ENCODE data around the gene SLC24A3. TPM values are rescaled to one million over a fixed set of nuclear protein-coding genes. Genes with fewer than 3 reads are reported as not detected.

Gene SLC24A3
- total RNA-seq, 1 donor from 2014 or later, result not detected

DNA sequence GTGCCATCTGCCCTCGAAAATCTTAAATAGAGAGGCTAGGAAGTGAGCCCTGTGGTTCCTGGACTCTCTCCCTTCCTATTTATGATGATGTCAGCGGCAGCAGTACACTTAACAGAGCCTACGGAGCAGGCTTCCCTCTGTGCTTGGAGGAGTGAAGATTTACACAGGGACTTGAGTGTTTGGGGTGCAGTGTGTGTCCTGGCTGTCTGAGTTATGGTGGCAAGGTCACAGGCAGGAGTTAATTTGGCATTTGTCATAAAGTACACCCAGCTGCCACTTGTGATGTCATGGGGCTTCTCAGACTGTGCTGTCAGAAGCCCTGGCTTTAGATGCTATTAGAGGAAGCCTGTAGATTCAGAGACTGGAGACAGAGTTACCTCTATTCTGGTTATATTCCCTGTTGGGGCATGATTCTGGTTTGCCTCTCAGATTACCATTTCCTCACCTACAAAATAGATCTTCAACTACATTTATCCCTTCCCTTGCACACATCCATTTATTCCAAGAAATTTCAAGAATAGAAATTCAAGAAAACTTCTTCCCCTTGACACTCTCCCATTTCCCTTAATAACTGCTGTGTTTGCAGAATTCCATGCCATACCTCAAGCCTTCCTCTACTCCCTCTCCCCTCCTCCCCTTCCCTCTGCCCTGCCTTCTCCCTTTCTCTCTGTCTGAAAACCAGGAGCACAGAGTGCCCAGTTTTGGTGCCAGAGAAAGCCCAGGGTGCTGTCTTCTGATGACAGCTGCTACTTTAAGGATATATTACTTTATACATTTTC is 72.1 kb downstream of the SLC24A3 start:
- DNase-seq (ENCODE audit: low spot score), result no peak
- H3K27me3 Mint-ChIP-seq (ENCODE audit: low read depth), result no peaks in the 10 kb centered on the region

DNA sequence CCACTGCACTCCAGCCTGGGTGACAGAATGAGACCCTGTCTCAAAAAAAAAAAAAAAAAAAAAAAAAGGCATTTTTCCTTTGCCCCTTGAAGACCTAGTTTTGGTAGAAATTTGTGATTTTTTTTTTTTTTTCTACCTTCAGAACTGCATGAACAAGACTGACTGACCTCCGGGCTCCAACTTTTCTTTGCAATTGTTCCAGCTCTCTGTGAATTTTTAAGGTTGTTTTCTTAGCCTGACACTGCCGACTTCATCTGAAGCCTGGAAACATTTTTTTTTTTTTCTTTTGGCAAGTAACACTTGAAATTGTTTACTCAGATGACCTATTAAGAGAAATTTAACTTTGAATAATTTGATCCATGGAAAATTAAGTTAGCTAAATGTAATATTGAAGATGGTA is 73.0 kb downstream of the SLC24A3 start:
- intact Hi-C loops (cut with micrococcal nuclease), result no loop called here
- H3K4me3 Mint-ChIP-seq (ENCODE audit: low read depth), result no peak overlapping the region
- H3K4me1 Mint-ChIP-seq (ENCODE audit: low read depth), result no peaks in the 10 kb centered on the region
- no peaks in the 10 kb centered on the region for H3K36me3 Mint-ChIP-seq (ENCODE audit: low read depth)
- no peaks in the 10 kb centered on the region for H3K27me3 Mint-ChIP-seq (ENCODE audit: low read depth)
- no peak for DNase-seq (ENCODE audit: low spot score)
- no peak overlapping the region for H3K27ac Mint-ChIP-seq
- no peaks in the 10 kb centered on the region for H3K9me3 Mint-ChIP-seq

More for the DNA sequence above, 72.1 kb downstream of the SLC24A3 start:
- H3K27ac Mint-ChIP-seq, result no peak overlapping the region
- H3K9me3 Mint-ChIP-seq, result no peaks in the 10 kb centered on the region
- H3K4me1 Mint-ChIP-seq (ENCODE audit: low read depth), result no peaks in the 10 kb centered on the region
- no peaks in the 10 kb centered on the region for H3K36me3 Mint-ChIP-seq (ENCODE audit: low read depth)
- intact Hi-C loops (cut with micrococcal nuclease), result no loop called here
- H3K4me3 Mint-ChIP-seq (ENCODE audit: low read depth), result no peak overlapping the region

DNA sequence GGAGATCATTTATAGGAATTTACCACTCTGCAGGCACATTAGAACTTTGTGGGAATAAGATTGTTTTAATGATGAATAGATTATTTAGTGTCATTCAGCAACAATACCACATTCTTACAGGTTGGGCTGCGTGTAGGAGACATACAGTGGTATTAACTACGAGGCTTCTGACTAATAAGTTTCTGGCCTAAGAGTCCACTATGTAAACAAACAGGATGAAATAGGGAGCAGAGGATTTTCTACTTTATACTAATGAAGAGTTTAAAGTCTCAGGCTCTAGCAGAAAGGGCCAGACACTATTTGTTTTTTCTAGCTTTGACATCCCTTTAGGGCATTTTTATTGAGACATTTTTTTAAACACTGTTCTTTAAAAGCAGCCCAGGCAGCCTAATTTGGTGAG is 75.6 kb downstream of the SLC24A3 start:
- no peak overlapping the region for H3K27ac Mint-ChIP-seq
- no peaks in the 10 kb centered on the region for H3K9me3 Mint-ChIP-seq
- no peak overlapping the region for H3K4me3 Mint-ChIP-seq (ENCODE audit: low read depth)
- intact Hi-C loops (cut with micrococcal nuclease), result no loop called here
- no peaks in the 10 kb centered on the region for H3K27me3 Mint-ChIP-seq (ENCODE audit: low read depth)
- no peaks in the 10 kb centered on the region for H3K36me3 Mint-ChIP-seq (ENCODE audit: low read depth)
- no peaks in the 10 kb centered on the region for H3K4me1 Mint-ChIP-seq (ENCODE audit: low read depth)
- no peak for DNase-seq (ENCODE audit: low spot score)

DNA sequence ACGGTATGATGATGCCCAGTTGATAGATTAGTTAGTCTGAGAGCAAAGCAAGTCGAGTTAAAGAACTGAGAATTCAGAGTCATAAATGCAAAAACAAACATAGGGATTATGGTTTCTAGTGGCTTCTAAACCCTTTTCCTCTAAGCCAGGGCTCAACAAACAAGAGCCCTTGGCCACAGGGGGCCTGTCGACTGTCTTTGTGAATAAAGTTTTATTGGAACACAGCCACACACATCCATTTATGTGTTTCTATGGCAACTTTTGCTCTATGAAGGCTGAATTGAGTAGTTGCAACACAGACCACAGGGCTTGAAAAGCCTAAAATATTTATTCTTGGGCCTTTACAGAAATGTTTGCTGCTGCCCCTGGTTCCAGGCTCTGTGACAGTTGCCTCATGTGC is 76.2 kb downstream of the SLC24A3 start:
- Mint-ChIP-seq H3K36me3 (ENCODE audit: low read depth) (no peaks in the 10 kb centered on the region), H3K27ac (no peak overlapping the region), H3K4me3 (ENCODE audit: low read depth) (no peak overlapping the region), H3K4me1 (ENCODE audit: low read depth) (no peaks in the 10 kb centered on the region), H3K9me3 (no peaks in the 10 kb centered on the region), H3K27me3 (ENCODE audit: low read depth) (no peaks in the 10 kb centered on the region)
- intact Hi-C loops (cut with micrococcal nuclease), result no loop called here
- DNase-seq (ENCODE audit: low spot score), result no peak

DNA sequence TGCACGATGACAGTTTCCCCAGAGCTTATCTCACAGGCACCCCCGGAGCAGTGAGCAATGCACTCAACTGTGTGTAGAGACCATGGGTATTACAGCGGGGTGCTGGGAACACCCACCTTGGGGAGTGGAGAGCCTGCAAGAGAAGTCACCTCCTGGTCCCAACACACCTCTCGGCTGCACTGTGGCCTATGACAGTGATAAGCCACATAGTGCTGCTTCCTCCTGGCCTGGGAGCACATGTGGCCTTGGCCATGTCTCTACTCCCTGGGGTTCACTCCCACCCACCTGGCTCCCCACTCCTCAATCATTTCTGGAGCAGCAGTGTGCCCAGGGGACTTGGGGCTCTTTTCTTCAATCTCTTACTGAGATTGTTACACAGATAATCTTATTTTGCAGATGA is 77.0 kb downstream of the SLC24A3 start:
- no peaks in the 10 kb centered on the region for H3K36me3 Mint-ChIP-seq (ENCODE audit: low read depth)
- no peak overlapping the region for H3K27ac Mint-ChIP-seq
- no peak for DNase-seq (ENCODE audit: low spot score)
- no peaks in the 10 kb centered on the region for H3K4me1 Mint-ChIP-seq (ENCODE audit: low read depth)
- intact Hi-C loops (cut with micrococcal nuclease), result no loop called here
- H3K4me3 Mint-ChIP-seq (ENCODE audit: low read depth), result no peak overlapping the region
- H3K27me3 Mint-ChIP-seq (ENCODE audit: low read depth), result no peaks in the 10 kb centered on the region
- no peaks in the 10 kb centered on the region for H3K9me3 Mint-ChIP-seq

DNA sequence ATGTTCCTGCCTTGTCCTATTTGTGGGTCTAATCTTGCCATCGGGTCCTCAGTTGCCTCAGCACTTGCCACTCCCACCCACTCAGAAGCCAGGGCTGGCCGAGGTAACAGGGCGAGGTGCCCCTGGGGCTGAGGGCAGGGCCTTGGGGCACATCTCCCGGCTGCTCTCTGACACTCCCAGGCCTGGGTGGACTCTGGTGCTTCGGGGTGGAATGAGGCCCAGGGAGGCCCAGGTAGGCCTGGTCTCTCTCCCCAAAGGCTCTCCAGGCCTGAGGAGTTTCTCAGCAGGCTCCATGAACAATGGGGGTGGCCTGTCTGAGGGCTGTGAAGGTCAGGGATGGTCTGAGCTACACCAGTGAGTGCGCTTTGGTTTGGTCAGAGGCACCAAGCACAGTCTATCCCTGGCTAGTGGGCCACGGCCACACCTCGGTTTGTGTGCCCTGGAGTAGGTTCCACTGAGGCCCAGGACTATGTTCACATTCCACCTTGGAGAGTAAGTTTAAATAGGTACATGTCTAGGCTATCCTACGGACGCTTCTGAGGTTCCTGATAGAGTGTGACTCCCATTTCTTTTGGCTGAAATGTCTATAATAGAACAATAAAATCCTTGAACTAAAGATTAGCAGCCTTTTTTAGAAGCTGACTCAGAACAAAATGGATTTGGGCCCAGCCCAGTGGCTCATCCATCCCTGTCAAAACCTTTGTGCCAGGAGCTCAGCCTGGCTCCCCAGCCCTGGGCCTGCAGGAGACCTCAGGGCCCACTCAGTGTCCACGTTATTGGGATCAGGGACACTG is 78.8 kb downstream of the SLC24A3 start:
- no peak overlapping the region for H3K4me3 Mint-ChIP-seq (ENCODE audit: low read depth)
- no peaks in the 10 kb centered on the region for H3K9me3 Mint-ChIP-seq
- no peak overlapping the region for H3K27ac Mint-ChIP-seq
- DNase-seq (ENCODE audit: low spot score), result no peak
- H3K27me3 Mint-ChIP-seq (ENCODE audit: low read depth), result no peaks in the 10 kb centered on the region
- no peaks in the 10 kb centered on the region for H3K36me3 Mint-ChIP-seq (ENCODE audit: low read depth)
- no peaks in the 10 kb centered on the region for H3K4me1 Mint-ChIP-seq (ENCODE audit: low read depth)
- intact Hi-C loops (cut with micrococcal nuclease), result no loop called here

DNA sequence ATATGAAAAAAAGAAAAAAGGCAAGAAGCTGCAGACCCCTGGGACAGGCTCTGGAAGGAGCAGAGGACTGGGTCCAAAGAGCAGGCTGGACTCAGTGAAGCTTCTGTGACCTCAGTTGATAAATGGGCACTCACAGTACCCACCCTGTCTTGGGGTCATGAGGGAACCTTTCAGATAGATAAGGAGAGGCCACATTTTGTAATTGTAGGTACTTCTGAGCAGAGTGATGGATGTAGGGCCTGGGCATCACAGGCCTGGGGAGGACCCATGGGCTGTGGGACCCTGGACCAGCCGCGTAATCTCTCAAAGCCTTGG is 79.3 kb downstream of the SLC24A3 start:
- Mint-ChIP-seq H3K4me3 (ENCODE audit: low read depth) (no peak overlapping the region), H3K9me3 (no peaks in the 10 kb centered on the region), H3K27ac (no peak overlapping the region), H3K36me3 (ENCODE audit: low read depth) (no peaks in the 10 kb centered on the region), H3K27me3 (ENCODE audit: low read depth) (no peaks in the 10 kb centered on the region), H3K4me1 (ENCODE audit: low read depth) (no peaks in the 10 kb centered on the region)
- no peak for DNase-seq (ENCODE audit: low spot score)
- intact Hi-C loops (cut with micrococcal nuclease), result no loop called here

DNA sequence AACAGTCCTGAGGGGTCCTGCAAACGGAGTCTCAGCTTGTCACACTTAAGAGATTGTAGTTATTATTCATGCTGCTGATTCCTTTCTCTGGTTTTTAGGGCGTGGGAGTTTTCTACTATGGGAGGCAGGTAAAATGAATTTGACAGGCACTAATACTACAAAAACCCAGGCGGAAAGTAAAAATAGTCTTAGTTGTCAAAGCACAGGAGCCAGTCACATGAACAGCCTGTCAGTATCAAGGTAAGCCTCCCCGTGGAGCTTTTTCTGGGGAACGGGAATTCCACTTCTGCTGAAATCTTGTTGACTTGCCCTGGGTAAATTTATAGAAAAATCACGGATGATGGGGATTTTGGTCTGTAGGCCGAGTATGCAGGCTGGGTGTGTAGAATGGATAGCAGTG is 79.8 kb downstream of the SLC24A3 start:
- Mint-ChIP-seq H3K27me3 (ENCODE audit: low read depth) (no peaks in the 10 kb centered on the region), H3K4me1 (ENCODE audit: low read depth) (no peaks in the 10 kb centered on the region), H3K4me3 (ENCODE audit: low read depth) (no peak overlapping the region), H3K9me3 (no peaks in the 10 kb centered on the region), H3K36me3 (ENCODE audit: low read depth) (no peaks in the 10 kb centered on the region), H3K27ac (no peak overlapping the region)
- no peak for DNase-seq (ENCODE audit: low spot score)
- intact Hi-C loops (cut with micrococcal nuclease), result no loop called here

DNA sequence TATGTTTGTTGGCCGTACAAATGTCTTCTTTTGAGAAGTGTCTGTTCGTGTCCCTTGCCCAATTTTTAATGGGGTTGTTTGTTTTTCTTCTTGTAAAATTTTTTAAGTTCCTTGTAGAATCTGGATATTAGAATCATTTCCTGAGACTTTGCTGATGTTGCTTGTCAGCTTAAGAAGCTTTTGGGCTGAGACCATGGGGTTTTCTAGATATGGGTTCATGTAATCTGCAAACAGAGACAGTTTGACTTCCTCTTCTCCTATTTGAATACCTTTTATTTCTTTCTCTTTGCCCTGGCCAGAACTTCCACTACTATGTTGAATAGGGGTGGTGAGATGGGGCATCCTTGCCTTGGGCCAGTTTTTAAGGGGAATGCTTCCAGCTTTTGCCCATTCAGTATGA is 82.6 kb downstream of the SLC24A3 start:
- Mint-ChIP-seq H3K27ac (no peak overlapping the region), H3K9me3 (no peaks in the 10 kb centered on the region), H3K4me3 (ENCODE audit: low read depth) (no peak overlapping the region), H3K27me3 (ENCODE audit: low read depth) (no peaks in the 10 kb centered on the region), H3K36me3 (ENCODE audit: low read depth) (no peaks in the 10 kb centered on the region), H3K4me1 (ENCODE audit: low read depth) (no peaks in the 10 kb centered on the region)
- intact Hi-C loops (cut with micrococcal nuclease), result no loop called here
- no peak for DNase-seq (ENCODE audit: low spot score)

DNA sequence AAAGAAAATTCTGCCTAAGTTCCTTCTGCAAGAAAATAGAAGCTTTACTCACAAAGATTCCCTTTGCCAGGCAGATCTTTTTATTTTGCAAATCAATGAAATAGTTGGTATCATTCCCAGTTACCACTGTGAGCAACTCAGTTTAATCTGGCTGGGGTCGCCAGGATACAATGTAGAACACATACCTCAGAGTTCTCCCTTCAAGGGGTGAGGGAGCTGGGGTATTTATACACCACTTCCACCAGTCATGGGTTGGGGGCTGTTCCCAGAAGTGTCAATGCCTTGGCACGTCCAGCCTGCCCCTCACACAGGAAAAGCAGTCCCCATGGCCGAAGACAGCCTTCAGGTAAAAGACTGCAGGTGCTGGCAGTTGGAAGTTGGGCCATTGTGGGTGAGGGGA is 86.2 kb downstream of the SLC24A3 start:
- Mint-ChIP-seq H3K9me3 (peaks cover 3% of the 10 kb centered on the region), H3K27me3 (ENCODE audit: low read depth) (no peaks in the 10 kb centered on the region), H3K4me3 (ENCODE audit: low read depth) (no peak overlapping the region), H3K27ac (no peak overlapping the region), H3K4me1 (ENCODE audit: low read depth) (no peaks in the 10 kb centered on the region), H3K36me3 (ENCODE audit: low read depth) (no peaks in the 10 kb centered on the region)
- intact Hi-C loops (cut with micrococcal nuclease), result no loop called here
- no peak for DNase-seq (ENCODE audit: low spot score)

DNA sequence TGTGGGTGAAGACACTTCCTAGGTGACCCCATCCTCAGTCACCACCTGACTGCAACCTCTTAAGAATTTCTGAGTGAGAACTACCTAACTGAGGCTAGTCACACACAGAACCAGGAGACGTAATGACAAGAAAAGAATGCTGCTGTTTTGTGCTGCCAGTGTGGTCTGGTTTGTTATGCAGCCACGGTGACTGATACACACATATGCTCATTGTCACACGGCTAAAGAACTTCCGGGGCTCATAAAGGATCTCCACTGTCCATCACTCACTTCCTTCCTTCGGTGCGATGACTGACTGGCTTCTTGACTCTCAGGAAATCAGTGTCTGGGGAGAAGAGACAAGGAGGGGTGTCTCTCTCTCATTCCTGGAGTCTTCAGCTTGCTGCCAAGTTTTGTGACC is 88.0 kb downstream of the SLC24A3 start:
- H3K27me3 Mint-ChIP-seq (ENCODE audit: low read depth), result no peaks in the 10 kb centered on the region
- no peak for DNase-seq (ENCODE audit: low spot score)
- intact Hi-C loops (cut with micrococcal nuclease), result no loop called here
- H3K27ac Mint-ChIP-seq, result no peak overlapping the region
- peaks cover 3% of the 10 kb centered on the region for H3K9me3 Mint-ChIP-seq
- no peaks in the 10 kb centered on the region for H3K4me1 Mint-ChIP-seq (ENCODE audit: low read depth)
- H3K36me3 Mint-ChIP-seq (ENCODE audit: low read depth), result no peaks in the 10 kb centered on the region
- H3K4me3 Mint-ChIP-seq (ENCODE audit: low read depth), result no peak overlapping the region

DNA sequence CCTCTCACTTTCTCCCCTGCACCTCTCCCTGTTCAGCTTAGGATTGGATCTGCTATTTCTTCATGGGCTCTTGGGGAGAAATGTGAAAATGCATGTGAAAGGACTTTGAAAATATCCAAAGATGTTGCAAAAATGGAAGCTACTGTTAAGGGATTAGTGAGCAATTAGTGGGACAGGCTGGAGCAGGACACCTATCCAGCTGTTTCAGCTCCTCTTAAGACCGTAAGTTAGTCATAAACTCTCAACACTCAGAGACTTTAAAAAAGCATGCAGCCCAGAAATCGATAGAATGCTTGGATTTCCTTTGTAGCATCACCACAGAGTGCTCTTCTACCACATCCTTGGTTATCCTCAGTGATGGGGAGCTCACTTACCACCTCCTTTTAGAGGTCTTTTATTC is 88.7 kb downstream of the SLC24A3 start:
- Mint-ChIP-seq H3K36me3 (ENCODE audit: low read depth) (no peaks in the 10 kb centered on the region), H3K27me3 (ENCODE audit: low read depth) (no peaks in the 10 kb centered on the region), H3K4me3 (ENCODE audit: low read depth) (no peak overlapping the region), H3K4me1 (ENCODE audit: low read depth) (no peaks in the 10 kb centered on the region), H3K9me3 (peaks cover 3% of the 10 kb centered on the region), H3K27ac (no peak overlapping the region)
- intact Hi-C loops (cut with micrococcal nuclease), result no loop called here
- no peak for DNase-seq (ENCODE audit: low spot score)

DNA sequence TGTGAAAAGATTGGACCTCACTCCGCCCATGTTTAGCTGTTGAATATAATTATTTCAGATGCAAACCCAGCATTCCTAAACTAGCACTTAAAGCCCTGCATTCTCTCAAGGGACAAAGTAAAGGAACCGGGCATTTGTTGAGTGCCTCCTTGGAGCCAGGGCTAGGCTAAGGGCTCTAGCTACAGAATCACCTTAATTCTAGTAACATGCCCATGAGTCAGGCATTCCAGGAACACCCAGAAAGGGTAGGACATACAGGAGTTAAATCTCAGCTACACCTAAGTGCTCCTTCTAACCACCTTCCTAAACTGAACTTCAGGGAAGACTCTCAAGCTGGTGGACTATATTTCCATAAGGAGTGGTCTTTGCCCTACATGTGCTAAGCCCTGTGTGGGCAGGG is 89.4 kb downstream of the SLC24A3 start:
- DNase-seq (ENCODE audit: low spot score), result no peak
- Mint-ChIP-seq H3K4me1 (ENCODE audit: low read depth) (no peaks in the 10 kb centered on the region), H3K27me3 (ENCODE audit: low read depth) (no peaks in the 10 kb centered on the region), H3K9me3 (peaks cover 3% of the 10 kb centered on the region), H3K36me3 (ENCODE audit: low read depth) (no peaks in the 10 kb centered on the region), H3K4me3 (ENCODE audit: low read depth) (no peak overlapping the region), H3K27ac (no peak overlapping the region)
- intact Hi-C loops (cut with micrococcal nuclease), result no loop called here

Data from activated T-helper 2 cell treated with anti-CD3 and anti-CD28 coated beads, Interferon-gamma antibody, Interleukin-2, Interleukin-4, amounts not matched to agents 10 μg/mL and 5 μg/mL and 100 μg/mL, durations not matched to agents 14 hours and 24 hours and 36 hours (primary cell).